Mucosa of descending colon (tissue), 3 donors: ENCODE results near the gene C20orf96. TPM values are rescaled to one million over a fixed set of nuclear protein-coding genes. Genes with fewer than 3 reads are reported as not detected.

Source experiments
- ATAC-seq: fragments of 200-7000 bp; cut with Tn5 transposase; one replicate; pipeline ENCODE4 v1.9.1; 2020; ENCODE audit warnings: mild to moderate bottlenecking, moderate library complexity
- DNase-seq, 3 donors: peaks; one replicate each; pipeline ENCODE4 v3.0.0-alpha.2; 2020
- H3K36me3 ChIP-seq: fragments of 200-600 bp; one replicate; pipeline ENCODE4 v1.8.0; 2021; ENCODE audit warnings: low read depth, mild to moderate bottlenecking
- H3K4me1 ChIP-seq: fragments of 200-600 bp; one replicate; pipeline ENCODE4 v1.8.0; 2021; ENCODE audit warnings: low read depth, mild to moderate bottlenecking
- H3K4me3 ChIP-seq: fragments of 200-600 bp; one replicate; pipeline ENCODE4 v1.8.0; 2021; ENCODE audit warnings: mild to moderate bottlenecking
- H3K9me3 ChIP-seq: fragments of 200-600 bp; one replicate; pipeline ENCODE4 v1.8.0; 2021; ENCODE audit warnings: mild to moderate bottlenecking
- intact Hi-C, 2 donors: fragments of 100-400 bp; cut with DNase I in 1 of 2; cut with micrococcal nuclease in 1 of 2; formaldehyde crosslinking; loops; one replicate each; pipeline versions ENCODE4 v1.11.0 to v1.11.1; 2022; cut with DNase I, micrococcal nuclease
- total RNA-seq, 3 donors: library from RNA; stranded (reverse); fragmentation: NEBNext Ultra II Directional in 2 of 3; extraction: Animal tissue kit (Norgen Biotek cat#: 25700) in 2 of 3; gene quantifications; one replicate each; pipeline versions ENCODE4 v1.2.1 to v1.2.4, GENCODE V29; 2021 to 2023
- TF ChIP-seq, protein P1 (sequence below): fragments of 200-600 bp; IDR thresholded peaks from one replicate; pipeline ENCODE4 v1.8.0; 2022; ENCODE audit warnings: antibody characterized with exemption, mild to moderate bottlenecking
- donor health status: DM: no; HTN: no; CAD: no; lungs with moderate emphysema.
- donor health status: DM: no; HTN: no; CAD: no.
- donor health status: DM: no; HTN: yes; CAD: no.

The C20orf96 gene
- total RNA-seq, 3 donors from 2014 or later, result 6.8 to 12.1 (median 11.3) TPM

DNA sequence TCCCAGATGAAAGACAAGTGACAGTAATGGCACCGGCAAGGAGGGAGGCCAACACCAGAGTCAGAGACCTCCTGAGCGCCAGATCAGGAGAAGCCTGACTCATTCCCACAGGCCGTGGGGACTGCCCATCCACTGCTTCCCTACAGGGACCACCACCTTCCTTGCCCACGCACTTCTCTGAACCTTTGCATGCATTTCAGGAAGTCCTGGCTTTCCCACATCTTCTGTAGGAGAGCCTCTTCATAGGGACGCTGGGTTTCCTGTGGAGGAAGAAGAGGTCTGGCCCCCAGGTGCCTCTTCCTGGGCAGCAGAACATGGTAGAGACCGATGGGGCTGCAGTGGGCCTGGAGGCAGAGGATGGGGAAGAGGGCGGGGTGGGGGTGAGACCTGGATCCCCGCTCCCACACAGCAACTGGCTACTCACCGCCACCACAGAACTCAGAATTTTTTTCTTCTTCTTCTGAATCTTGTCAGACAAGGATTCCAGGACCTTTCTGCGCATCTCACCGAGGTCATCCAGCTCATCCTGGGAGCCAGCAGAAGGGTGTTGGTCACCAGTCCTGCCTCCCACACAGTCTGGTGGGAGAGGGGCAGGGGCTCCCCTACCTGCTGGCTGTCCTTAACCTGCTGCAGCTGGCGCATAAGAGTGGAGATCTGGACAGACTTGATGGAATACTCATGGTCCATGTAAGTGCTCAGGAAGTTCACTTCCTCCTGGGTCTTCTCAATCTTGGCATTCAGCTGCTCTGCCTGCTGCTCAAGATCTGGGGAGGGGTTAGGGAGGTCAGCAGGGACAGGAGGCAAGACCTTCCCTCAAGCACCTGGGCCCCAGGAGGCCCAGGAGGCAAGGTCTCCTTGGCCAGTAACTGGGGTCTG, 13.7 kb downstream of the C20orf96 start:
- Histone ChIP-seq H3K9me3 (no peaks in the 10 kb centered on the region), H3K4me1 (no peaks in the 10 kb centered on the region), H3K4me3 (no peak overlapping the region), H3K36me3 (no peaks in the 10 kb centered on the region)
- TF ChIP-seq, protein P1, sequence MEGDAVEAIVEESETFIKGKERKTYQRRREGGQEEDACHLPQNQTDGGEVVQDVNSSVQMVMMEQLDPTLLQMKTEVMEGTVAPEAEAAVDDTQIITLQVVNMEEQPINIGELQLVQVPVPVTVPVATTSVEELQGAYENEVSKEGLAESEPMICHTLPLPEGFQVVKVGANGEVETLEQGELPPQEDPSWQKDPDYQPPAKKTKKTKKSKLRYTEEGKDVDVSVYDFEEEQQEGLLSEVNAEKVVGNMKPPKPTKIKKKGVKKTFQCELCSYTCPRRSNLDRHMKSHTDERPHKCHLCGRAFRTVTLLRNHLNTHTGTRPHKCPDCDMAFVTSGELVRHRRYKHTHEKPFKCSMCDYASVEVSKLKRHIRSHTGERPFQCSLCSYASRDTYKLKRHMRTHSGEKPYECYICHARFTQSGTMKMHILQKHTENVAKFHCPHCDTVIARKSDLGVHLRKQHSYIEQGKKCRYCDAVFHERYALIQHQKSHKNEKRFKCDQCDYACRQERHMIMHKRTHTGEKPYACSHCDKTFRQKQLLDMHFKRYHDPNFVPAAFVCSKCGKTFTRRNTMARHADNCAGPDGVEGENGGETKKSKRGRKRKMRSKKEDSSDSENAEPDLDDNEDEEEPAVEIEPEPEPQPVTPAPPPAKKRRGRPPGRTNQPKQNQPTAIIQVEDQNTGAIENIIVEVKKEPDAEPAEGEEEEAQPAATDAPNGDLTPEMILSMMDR, result no peak
- ATAC-seq, result no peak
- DNase-seq, result no peak
- intact Hi-C loops, result no loop called here

DNA sequence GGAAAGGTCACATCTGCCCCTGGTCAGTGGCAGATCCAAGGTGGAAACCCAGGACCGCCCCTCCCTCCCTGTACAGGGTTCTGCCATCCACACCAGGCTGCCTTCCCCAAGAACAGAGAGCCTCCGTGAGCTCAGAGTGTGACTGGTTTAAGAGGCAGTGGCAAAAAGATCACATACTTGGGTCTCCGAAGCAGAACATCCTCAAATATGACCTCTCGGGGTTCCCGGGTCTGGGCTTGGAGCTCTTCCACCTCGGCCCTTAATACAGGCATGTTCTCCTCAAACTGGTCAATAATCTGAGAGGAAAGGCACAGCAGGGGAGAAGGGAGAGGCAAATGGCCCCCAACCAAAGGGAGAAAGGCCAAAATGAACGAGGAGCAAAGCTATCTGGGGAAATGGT, 14.8 kb downstream of the C20orf96 start:
- intact Hi-C loops, result no loop called here
- ATAC-seq (no peak), DNase-seq (no peak)
- no peaks in the 10 kb centered on the region for H3K9me3 ChIP-seq
- H3K36me3 ChIP-seq, result no peaks in the 10 kb centered on the region
- H3K4me1 ChIP-seq, result no peaks in the 10 kb centered on the region
- H3K4me3 ChIP-seq, result no peak overlapping the region
- TF ChIP-seq, protein P1, result no peak

DNA sequence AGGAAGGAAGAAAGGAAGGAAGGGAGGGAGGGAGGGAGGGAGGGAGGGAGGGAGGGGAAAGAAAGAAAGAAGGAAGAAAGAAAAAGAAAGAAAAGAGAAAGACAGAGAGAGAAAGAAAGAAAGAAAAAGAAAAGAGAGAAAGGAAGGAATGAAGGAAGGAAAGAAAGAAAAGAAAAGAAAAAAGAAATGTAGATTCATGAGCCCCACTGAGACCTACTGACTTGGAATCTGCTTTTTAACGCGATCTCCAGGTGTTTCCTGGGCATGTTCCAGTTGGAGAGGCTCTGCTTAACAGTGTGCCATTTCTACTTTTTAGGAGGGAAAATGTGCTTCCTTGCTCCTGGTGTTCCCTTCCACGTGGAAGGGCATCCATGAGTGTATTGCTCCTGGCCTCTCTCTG, 16.7 kb downstream of the C20orf96 start:
- no peak overlapping the region for H3K4me3 ChIP-seq
- TF ChIP-seq, protein P1, result no peak
- intact Hi-C loops, result no loop called here

DNA sequence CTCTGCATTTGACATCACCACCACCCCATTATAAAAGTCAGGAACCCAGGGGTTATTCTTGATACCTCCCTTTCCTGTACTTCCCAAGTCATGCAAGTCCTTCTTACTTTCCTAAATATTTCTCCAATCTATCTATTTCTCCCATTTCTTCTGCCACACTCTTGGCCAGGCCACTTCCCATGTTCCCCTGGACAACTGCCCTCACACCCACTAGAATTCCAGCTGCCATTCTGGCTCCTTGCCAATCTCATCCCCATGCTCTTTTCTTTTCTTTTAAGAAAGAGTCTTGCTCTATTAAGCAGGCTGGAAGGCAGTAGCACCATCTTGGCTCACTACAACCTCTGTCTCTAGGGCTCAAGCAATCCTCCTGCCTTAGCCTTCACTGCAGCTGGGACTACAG, 17.8 kb downstream of the C20orf96 start:
- H3K36me3 ChIP-seq, result no peaks in the 10 kb centered on the region
- H3K4me3 ChIP-seq, result no peak overlapping the region
- no peak for ATAC-seq
- H3K4me1 ChIP-seq, result no peaks in the 10 kb centered on the region
- intact Hi-C loops, result no loop called here
- TF ChIP-seq, protein P1, result no peak
- no peak for DNase-seq
- H3K9me3 ChIP-seq, result no peaks in the 10 kb centered on the region

More for the DNA sequence above, 16.7 kb downstream of the C20orf96 start:
- no peaks in the 10 kb centered on the region for H3K9me3 ChIP-seq
- no peak for DNase-seq
- ATAC-seq, result no peak
- no peaks in the 10 kb centered on the region for H3K36me3 ChIP-seq
- no peaks in the 10 kb centered on the region for H3K4me1 ChIP-seq

DNA sequence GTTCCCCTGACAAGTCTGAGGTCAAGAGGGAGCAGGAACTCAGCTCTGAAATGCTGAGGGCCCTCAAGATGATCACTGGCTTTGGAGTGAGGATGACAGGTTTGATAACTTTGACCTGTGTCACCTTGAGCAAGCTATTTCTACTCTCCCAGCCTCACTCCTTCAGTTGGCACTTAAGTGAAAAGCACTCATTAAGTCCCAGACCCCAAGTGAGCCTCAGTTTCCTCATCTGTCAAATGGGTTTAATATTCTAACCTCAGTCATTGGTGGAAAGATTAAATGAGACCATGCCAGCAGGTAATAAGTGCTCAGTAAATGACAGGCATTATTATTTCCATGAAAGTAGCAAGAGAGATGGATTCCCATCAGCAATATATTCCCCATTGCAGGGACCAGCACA, 19.0 kb downstream of the C20orf96 start:
- intact Hi-C loops, result no loop called here
- ATAC-seq (no peak), DNase-seq (no peak)
- TF ChIP-seq, protein P1, result no peak
- Histone ChIP-seq H3K36me3 (no peaks in the 10 kb centered on the region), H3K9me3 (no peaks in the 10 kb centered on the region), H3K4me1 (no peaks in the 10 kb centered on the region), H3K4me3 (no peak overlapping the region)
